ENCODE results near the gene CFAP210.

GRCh38 chr2:169735623-169736022 is 41.4 kb upstream of the CFAP210 start:
- TF ChIP-seq POLR2A (IDR thresholded peaks at IDR 0.05; ENCODE audit: low read depth, low read length) (no peak), TAF1 (IDR thresholded peaks at IDR 0.05; ENCODE audit: borderline replicate concordance, low read depth, low read length) (no peak), POLR2AphosphoS5 (IDR thresholded peaks at IDR 0.05; ENCODE audit: low read depth, low read length) (no peak)
